Adrenal gland (tissue), 12 donors: Measurements from ENCODE around the gene PTPN20. TPM values are rescaled to one million over a fixed set of nuclear protein-coding genes. Genes with fewer than 3 reads are reported as not detected.
"Not testable (repeated sequence)": the region's sequence is repeated elsewhere in the genome, so short reads cannot be mapped to it uniquely, and the experiment has no call there.

Experiments used
- DNase-seq, 7 donors: peaks; one replicate each; pipeline ENCODE4 v3.0.0-alpha.2; 2019 to 2020
- H3K27ac ChIP-seq, 5 donors: fragments of 200-600 bp; sonication (generic) in 4 of 5; 1 replicate in 3 of 5; 2 replicates in 2 of 5; pipeline versions ENCODE4 v1.5.1 to v1.8.0; 2016 to 2020; ENCODE audit warnings: mild to moderate bottlenecking in 1 of 5
- H3K27me3 ChIP-seq: fragments of 200-600 bp; 2 replicates; pipeline ENCODE4 v1.8.0; 2021
- H3K36me3 ChIP-seq, 2 donors: fragments of 200-600 bp; replicated peaks in 1 of 2; 1 replicate in 1 of 2; 2 replicates in 1 of 2; pipeline versions ENCODE4 v1.5.1 to v1.8.0; 2018 to 2022
- H3K4me1 ChIP-seq, 2 donors: fragments of 200-600 bp; replicated peaks in 1 of 2; 1 replicate in 1 of 2; 2 replicates in 1 of 2; pipeline versions ENCODE4 v1.5.1 to v1.8.0; 2018 to 2021
- H3K4me3 ChIP-seq, 4 donors: fragments of 200-600 bp; sonication (generic) in 3 of 4; one replicate each; pipeline ENCODE4 v1.5.1; 2016 to 2018
- H3K9me3 ChIP-seq, 3 donors: fragments of 200-600 bp; sonication (generic) in 1 of 3; replicated peaks in 1 of 3; 1 replicate in 2 of 3; 2 replicates in 1 of 3; pipeline versions ENCODE4 v1.5.1 to v1.8.0; 2016 to 2021
- WGBS, 4 donors: extraction: QIAGEN DNeasy Blood & Tissue Kit in 2 of 4; methylation state at CpG; one replicate each; pipeline versions ENCODE4 v1.1.5 to v1.1.7; 2013 to 2017; 5-methylcytosine and 5-hydroxymethylcytosine counted together
- intact Hi-C, 2 donors: fragments of 100-400 bp; cut with DNase I; formaldehyde crosslinking; loops; one replicate each; pipeline versions ENCODE4 v1.14.1 to v1.15.0; 2022 to 2023
- polyA plus RNA-seq, 3 donors: library from polyadenylated mRNA; stranded (reverse); fragments of 200-250 nt in 2 of 3; fragments of 350-450 nt in 1 of 3; fragmentation: Illumina TruSeq in 1 of 3; extraction: RNeasy Lipid Tissue Mini Kit (QIAGEN cat#74804) in 1 of 3; gene quantifications; one replicate each; pipeline ENCODE4 v1.2.3, GENCODE V29; 2013 to 2014
- total RNA-seq, 9 donors: library from RNA; depleted of rRNA in 4 of 9; stranded (reverse); fragments of >200 nt in 4 of 9; fragments of 120-200 nt in 1 of 9; fragmentation: NEBNext Ultra II Directional in 1 of 9; extraction: Animal tissue kit (Norgen Biotek cat#: 25700) in 1 of 9; gene quantifications; one replicate each; pipeline versions ENCODE4 v1.1.0 to v1.2.4, GENCODE V29; 2013 to 2023
- donor health status: healthy with polysubstance abuse.
- donor health status: Bipolar disorder and iron deficiency.
- donor health status: DM: yes; HTN: yes; CAD: no.
- donor health status: DM: no; HTN: no; CAD: no.
- donor health status: DM: no; HTN: no; CAD: no.
- donor health status: DM: yes; HTN: yes; CAD: no.

The PTPN20 gene
- total and polyA plus RNA-seq, 12 donors: 3.2 to 27.2 (median 11.2) TPM

- 67 to 80% (median 76%) methylated on average over 3 to 5 of the region's 5 CpGs; no CpG with 5 or more reads in 1 of the 4 donors for WGBS, 4 donors
- H3K4me3 ChIP-seq, H3K27me3 ChIP-seq, H3K9me3 ChIP-seq, intact Hi-C loops, H3K36me3 ChIP-seq, H3K27ac ChIP-seq, DNase-seq, H3K4me1 ChIP-seq: not testable (repeated sequence)
Observed at GRCh38 chr10:46948687-46949518, 37.7 kb downstream of the PTPN20 start.

DNA sequence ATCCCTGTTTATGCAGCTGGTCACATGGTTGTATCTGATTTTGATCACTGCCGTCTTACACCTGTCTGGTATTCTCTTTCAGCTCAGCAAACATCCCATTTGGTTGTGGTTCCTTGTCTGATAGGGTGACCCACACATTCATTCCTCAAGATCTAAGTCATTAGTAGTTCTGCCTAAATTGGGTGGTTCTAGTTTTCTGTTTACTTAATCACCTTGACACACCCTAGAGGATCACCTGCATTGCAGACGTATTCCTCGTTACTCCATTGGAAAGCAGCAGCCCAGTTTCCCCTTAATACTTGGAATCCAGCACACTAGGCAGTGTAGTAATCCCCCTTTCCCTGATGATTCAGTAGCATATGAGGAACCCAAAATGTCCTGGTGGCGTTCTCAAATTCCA, 41.3 kb downstream of the PTPN20 start:
- WGBS, 4 donors: 88 to 100% (median 94%) methylated on average over 2 to 4 of the region's 4 CpGs
- not testable (repeated sequence) for H3K9me3 ChIP-seq

GRCh38 chr10:46960742-46961141, 49.5 kb downstream of the PTPN20 start:
- H3K9me3 ChIP-seq, H3K4me1 ChIP-seq, H3K36me3 ChIP-seq, H3K27ac ChIP-seq, intact Hi-C loops, H3K27me3 ChIP-seq, DNase-seq, H3K4me3 ChIP-seq: not testable (repeated sequence)

More for the DNA sequence above, 41.3 kb downstream of the PTPN20 start:
- intact Hi-C loops, H3K4me3 ChIP-seq, H3K27ac ChIP-seq, H3K4me1 ChIP-seq, H3K27me3 ChIP-seq, H3K36me3 ChIP-seq, DNase-seq: not testable (repeated sequence)

DNA sequence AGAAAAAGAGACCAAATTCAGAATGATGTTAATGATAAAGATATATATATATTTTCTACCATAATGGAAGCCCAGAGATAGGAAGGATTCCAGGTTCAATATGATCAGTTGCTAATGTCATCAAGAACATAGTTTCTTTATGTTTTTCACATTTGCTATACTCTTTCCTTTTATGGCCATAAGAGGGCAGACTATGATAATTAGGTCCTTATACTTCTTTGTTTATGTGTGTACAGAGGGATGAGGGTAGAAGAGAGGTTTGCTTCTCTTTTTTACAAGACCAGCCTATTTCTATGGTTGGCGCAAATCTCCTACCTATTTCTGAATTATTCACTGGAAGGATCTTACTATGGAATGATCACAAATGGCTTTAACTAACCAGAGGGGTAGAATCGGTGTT, 52.1 kb downstream of the PTPN20 start:
- DNase-seq, H3K27ac ChIP-seq, H3K4me3 ChIP-seq, intact Hi-C loops, H3K36me3 ChIP-seq, H3K9me3 ChIP-seq, H3K27me3 ChIP-seq, H3K4me1 ChIP-seq: not testable (repeated sequence)
- 50 to 79% (median 74%) methylated on average over 2 of the region's 2 CpGs for WGBS, 4 donors

DNA sequence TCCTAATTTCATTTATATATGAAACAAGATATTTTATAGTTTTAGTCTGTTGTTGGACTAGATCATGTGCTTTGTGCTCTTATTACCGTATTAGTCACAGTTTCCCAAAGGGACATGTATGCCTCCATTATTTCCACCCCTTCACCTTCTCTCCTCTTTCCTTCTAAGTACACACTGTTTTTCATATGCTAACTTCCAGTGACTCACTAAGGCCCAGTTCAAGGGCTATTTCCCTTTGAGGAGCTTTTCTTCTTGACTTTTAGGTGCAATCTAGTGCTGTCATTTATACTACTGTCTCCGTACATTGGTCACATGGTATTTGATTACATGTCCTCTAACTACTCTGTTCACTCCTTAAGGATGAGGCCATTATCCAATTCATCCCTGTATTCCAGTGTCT, 55.8 kb downstream of the PTPN20 start:
- H3K4me3 ChIP-seq, DNase-seq, H3K4me1 ChIP-seq, H3K36me3 ChIP-seq, H3K9me3 ChIP-seq, intact Hi-C loops, H3K27ac ChIP-seq, H3K27me3 ChIP-seq: not testable (repeated sequence)
- 92 to 100% methylated on average over 1 of the region's 2 CpGs; no CpG with 5 or more reads in 2 of the 4 donors for WGBS, 4 donors

- H3K36me3 ChIP-seq, H3K27ac ChIP-seq, H3K4me1 ChIP-seq, H3K9me3 ChIP-seq, H3K27me3 ChIP-seq, DNase-seq, H3K4me3 ChIP-seq, intact Hi-C loops: not testable (repeated sequence)
- WGBS, 4 donors: no CpG with 5 or more reads among the region's 2 CpGs
Observed at GRCh38 chr10:46980223-46980622, 69.0 kb downstream of the PTPN20 start.

- intact Hi-C loops, H3K36me3 ChIP-seq, H3K4me3 ChIP-seq, H3K4me1 ChIP-seq, H3K27ac ChIP-seq, DNase-seq, H3K9me3 ChIP-seq, H3K27me3 ChIP-seq: not testable (repeated sequence)
- no CpG with 5 or more reads among the region's 10 CpGs for WGBS, 4 donors
Observed at GRCh38 chr10:46987233-46987924, 76.2 kb downstream of the PTPN20 start.
